Measurements from ENCODE around the gene TMSB4X.

The TMSB4X gene

GRCh38 chrX:12967711-12968465, 7.0 kb upstream of the TMSB4X start:
- H3K9me3 ChIP-seq (ENCODE audit: control insufficient read depth, insufficient read depth, low read depth, low read length) = peaks cover 19% of the 10 kb centered on the region
- H3K4me1 ChIP-seq (ENCODE audit: control insufficient read depth, insufficient read depth, low read length) = peaks cover 23% of the 10 kb centered on the region
- H3K27ac ChIP-seq (ENCODE audit: low read depth, low read length) = no peak overlapping the region
- H3K27me3 ChIP-seq (ENCODE audit: control insufficient read depth, insufficient read depth, low read length) = no peaks in the 10 kb centered on the region; the same call in 1 of the 2 replicates
- no peak overlapping the region for H3K9ac ChIP-seq (ENCODE audit: low read length)
- no peak overlapping the region for H3K4me3 ChIP-seq (ENCODE audit: low read depth, low read length)
- no peaks in the 10 kb centered on the region for H3K36me3 ChIP-seq (ENCODE audit: control insufficient read depth, insufficient read depth, low read length)

DNA sequence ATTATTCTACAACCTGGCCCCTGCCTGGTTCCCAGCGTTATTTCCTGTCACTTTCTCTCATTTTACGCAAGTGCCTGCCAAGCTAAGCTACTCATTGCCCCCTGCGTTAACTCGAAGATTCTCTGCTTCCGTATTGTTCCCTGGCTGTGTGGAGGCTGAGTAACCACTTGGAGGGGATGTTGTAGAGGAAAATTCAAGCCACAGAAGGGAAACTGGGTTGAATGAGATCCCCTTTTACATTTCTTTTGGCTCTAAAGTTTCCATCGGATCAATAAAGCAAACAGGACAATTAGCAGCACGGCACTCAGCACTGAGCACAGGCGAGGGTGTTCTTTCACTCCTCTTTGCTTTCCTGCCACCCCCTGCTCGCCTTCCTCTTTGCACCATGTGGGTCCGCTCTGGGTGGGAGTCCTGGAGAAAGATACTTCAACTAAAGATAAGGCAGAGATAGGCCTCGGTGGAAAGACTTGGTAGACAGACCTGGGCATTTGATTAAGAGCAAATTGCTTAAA, 4.2 kb upstream of the TMSB4X start:
- Histone ChIP-seq H3K27ac (ENCODE audit: low read depth, low read length) (peak overlapping the region; percentile 20; the same call in 1 of the 2 replicates), H3K36me3 (ENCODE audit: control insufficient read depth, insufficient read depth, low read length) (peaks cover 7% of the 10 kb centered on the region), H3K4me1 (ENCODE audit: control insufficient read depth, insufficient read depth, low read length) (peaks cover 37% of the 10 kb centered on the region), H3K9ac (ENCODE audit: low read length) (peak overlapping the region; percentile 44), H3K9me3 (ENCODE audit: control insufficient read depth, insufficient read depth, low read depth, low read length) (peaks cover 14% of the 10 kb centered on the region), H3K27me3 (ENCODE audit: control insufficient read depth, insufficient read depth, low read length) (no peaks in the 10 kb centered on the region; the same call in 1 of the 2 replicates), H3K4me3 (ENCODE audit: low read depth, low read length) (no peak overlapping the region)

GRCh38 chrX:12971282-12972003, 3.5 kb upstream of the TMSB4X start:
- no peaks in the 10 kb centered on the region; the same call in 1 of the 2 replicates for H3K27me3 ChIP-seq (ENCODE audit: control insufficient read depth, insufficient read depth, low read length)
- no peak overlapping the region for H3K4me3 ChIP-seq (ENCODE audit: low read depth, low read length)
- peaks cover 14% of the 10 kb centered on the region for H3K36me3 ChIP-seq (ENCODE audit: control insufficient read depth, insufficient read depth, low read length)
- H3K9me3 ChIP-seq (ENCODE audit: control insufficient read depth, insufficient read depth, low read depth, low read length) = peaks cover 13% of the 10 kb centered on the region
- peak overlapping the region; percentile 44 for H3K9ac ChIP-seq (ENCODE audit: low read length)
- H3K27ac ChIP-seq (ENCODE audit: low read depth, low read length) = peak overlapping the region; percentile 20; the same call in 1 of the 2 replicates
- peaks cover 37% of the 10 kb centered on the region for H3K4me1 ChIP-seq (ENCODE audit: control insufficient read depth, insufficient read depth, low read length)

DNA sequence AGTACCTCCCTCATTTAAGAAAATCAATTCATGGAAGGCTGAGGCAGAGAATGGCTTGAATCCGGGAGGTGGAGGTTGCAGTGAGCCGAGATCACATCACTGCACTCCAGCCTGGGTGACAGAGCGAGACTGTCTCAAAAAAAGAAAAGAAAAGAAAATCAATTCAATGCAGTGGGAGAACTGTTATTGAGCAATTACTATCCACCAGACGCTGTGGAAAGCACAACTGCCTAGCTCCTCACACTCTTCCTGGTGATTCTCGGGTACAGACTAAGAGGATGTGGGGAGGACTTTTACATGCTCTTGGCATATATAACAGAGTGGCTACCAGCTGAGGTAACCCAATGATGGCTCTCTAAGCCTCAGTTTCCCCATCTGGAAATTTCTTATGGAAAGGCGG, 2.7 kb upstream of the TMSB4X start:
- peaks cover 22% of the 10 kb centered on the region for H3K36me3 ChIP-seq (ENCODE audit: control insufficient read depth, insufficient read depth, low read length)
- no peaks in the 10 kb centered on the region; the same call in 1 of the 2 replicates for H3K27me3 ChIP-seq (ENCODE audit: control insufficient read depth, insufficient read depth, low read length)
- H3K4me3 ChIP-seq (ENCODE audit: low read depth, low read length) = no peak overlapping the region
- peaks cover 38% of the 10 kb centered on the region for H3K4me1 ChIP-seq (ENCODE audit: control insufficient read depth, insufficient read depth, low read length)
- no peak overlapping the region for H3K27ac ChIP-seq (ENCODE audit: low read depth, low read length)
- H3K9ac ChIP-seq (ENCODE audit: low read length) = no peak overlapping the region
- peaks cover 7% of the 10 kb centered on the region for H3K9me3 ChIP-seq (ENCODE audit: control insufficient read depth, insufficient read depth, low read depth, low read length)

GRCh38 chrX:12972878-12973560, 1.9 kb upstream of the TMSB4X start:
- peaks cover 26% of the 10 kb centered on the region for H3K36me3 ChIP-seq (ENCODE audit: control insufficient read depth, insufficient read depth, low read length)
- H3K27ac ChIP-seq (ENCODE audit: low read depth, low read length) = no peak overlapping the region
- peak overlapping the region; percentile 100 for H3K9ac ChIP-seq (ENCODE audit: low read length)
- peaks cover 46% of the 10 kb centered on the region for H3K4me1 ChIP-seq (ENCODE audit: control insufficient read depth, insufficient read depth, low read length)
- no peak overlapping the region; the same call in 1 of the 2 replicates for H3K4me3 ChIP-seq (ENCODE audit: low read depth, low read length)
- H3K27me3 ChIP-seq (ENCODE audit: control insufficient read depth, insufficient read depth, low read length) = no peaks in the 10 kb centered on the region; the same call in 1 of the 2 replicates
- peaks cover 4% of the 10 kb centered on the region for H3K9me3 ChIP-seq (ENCODE audit: control insufficient read depth, insufficient read depth, low read depth, low read length)

DNA sequence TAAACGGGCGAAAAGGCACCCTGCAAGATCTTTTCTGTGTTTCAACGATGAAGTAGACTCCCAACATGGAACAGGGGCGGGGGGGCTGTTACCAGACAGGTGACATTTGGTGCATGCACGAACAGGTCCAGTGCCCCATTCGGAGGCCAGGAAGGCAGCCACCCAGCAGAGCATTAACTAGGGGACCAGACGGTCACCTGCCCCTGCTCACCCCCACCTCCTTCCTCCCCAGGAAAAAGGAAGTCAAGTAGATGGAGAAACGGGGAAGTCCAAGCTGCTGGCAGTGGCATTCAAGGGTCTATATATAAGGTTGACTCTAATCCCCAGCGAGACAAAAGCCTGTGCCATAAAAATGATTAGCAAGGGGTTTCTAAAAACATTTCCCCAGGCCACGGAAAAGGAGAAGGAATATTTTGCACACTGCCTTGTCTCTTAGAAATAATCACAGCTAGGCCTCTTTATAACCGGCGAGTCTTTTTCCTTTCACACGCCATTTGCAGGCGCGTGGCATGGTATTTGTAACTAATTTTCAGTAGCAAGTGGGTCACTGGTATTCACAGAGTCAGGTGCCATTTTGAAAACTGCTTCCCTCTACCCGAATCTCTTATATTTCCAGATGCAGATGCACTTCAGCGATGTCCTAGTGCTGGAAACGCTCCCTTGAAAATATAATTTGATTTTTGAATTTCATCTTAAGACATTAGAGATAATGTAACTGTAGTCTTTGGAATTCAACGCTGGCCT, 1.2 kb upstream of the TMSB4X start:
- Histone ChIP-seq H3K4me1 (ENCODE audit: control insufficient read depth, insufficient read depth, low read length) (peaks cover 53% of the 10 kb centered on the region), H3K9ac (ENCODE audit: low read length) (peak overlapping the region; percentile 100), H3K9me3 (ENCODE audit: control insufficient read depth, insufficient read depth, low read depth, low read length) (no peaks in the 10 kb centered on the region; the same call in 1 of the 2 replicates), H3K27ac (ENCODE audit: low read depth, low read length) (peak overlapping the region; percentile 98), H3K27me3 (ENCODE audit: control insufficient read depth, insufficient read depth, low read length) (no peaks in the 10 kb centered on the region), H3K36me3 (ENCODE audit: control insufficient read depth, insufficient read depth, low read length) (peaks cover 26% of the 10 kb centered on the region), H3K4me3 (ENCODE audit: low read depth, low read length) (peak overlapping the region; percentile 96; the same call in 1 of the 2 replicates)

DNA sequence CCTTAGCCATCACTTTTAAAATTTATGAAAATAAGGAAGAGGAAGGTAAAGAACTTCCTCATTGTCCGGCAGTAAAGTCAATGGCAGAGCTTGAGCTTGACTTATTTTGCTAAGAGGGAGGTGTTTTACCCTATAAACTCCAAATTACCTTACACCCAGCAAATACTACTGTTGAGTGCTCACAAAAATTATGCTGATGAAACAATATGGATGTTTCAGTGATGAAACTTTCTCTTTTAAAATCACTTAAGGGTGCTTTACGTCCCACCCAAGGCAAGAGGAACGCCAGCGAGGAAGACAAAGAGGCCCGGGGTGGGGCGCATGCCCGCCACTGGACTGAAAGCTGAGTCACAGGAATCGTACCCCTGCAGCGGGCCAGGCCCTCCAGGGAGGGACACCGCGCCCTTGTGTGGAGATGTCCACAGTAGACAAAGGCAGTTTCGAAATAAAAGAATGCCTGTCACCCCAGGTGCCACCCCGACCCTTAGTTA, 560 bp upstream of the TMSB4X start:
- H3K36me3 ChIP-seq (ENCODE audit: control insufficient read depth, insufficient read depth, low read length) = peaks cover 26% of the 10 kb centered on the region
- peaks cover 60% of the 10 kb centered on the region for H3K4me1 ChIP-seq (ENCODE audit: control insufficient read depth, insufficient read depth, low read length)
- peak overlapping the region; percentile 96 for H3K4me3 ChIP-seq (ENCODE audit: low read depth, low read length)
- H3K9ac ChIP-seq (ENCODE audit: low read length) = peak overlapping the region; percentile 100
- H3K9me3 ChIP-seq (ENCODE audit: control insufficient read depth, insufficient read depth, low read depth, low read length) = no peaks in the 10 kb centered on the region
- no peaks in the 10 kb centered on the region for H3K27me3 ChIP-seq (ENCODE audit: control insufficient read depth, insufficient read depth, low read length)
- H3K27ac ChIP-seq (ENCODE audit: low read depth, low read length) = peak overlapping the region; percentile 98

DNA sequence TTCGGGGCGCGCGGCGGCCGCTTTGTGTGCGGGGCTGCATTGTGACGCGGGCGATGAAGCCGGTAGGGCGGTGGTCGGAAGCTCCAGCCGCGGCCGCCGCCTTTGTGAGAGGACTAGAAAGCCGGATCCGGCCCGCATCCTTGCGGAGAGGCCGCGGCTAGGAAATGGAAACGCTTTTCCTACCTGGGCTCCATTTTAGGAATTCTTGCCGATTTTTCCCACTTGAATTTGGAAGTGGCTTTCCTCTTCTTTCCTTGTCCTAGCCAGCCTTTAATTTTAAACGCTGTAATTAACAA, 708 bp downstream of the TMSB4X start:
- Histone ChIP-seq H3K27ac (ENCODE audit: low read depth, low read length) (peak overlapping the region; percentile 98), H3K4me1 (ENCODE audit: control insufficient read depth, insufficient read depth, low read length) (peaks cover 62% of the 10 kb centered on the region), H3K4me3 (ENCODE audit: low read depth, low read length) (peak overlapping the region; percentile 96)

DNA sequence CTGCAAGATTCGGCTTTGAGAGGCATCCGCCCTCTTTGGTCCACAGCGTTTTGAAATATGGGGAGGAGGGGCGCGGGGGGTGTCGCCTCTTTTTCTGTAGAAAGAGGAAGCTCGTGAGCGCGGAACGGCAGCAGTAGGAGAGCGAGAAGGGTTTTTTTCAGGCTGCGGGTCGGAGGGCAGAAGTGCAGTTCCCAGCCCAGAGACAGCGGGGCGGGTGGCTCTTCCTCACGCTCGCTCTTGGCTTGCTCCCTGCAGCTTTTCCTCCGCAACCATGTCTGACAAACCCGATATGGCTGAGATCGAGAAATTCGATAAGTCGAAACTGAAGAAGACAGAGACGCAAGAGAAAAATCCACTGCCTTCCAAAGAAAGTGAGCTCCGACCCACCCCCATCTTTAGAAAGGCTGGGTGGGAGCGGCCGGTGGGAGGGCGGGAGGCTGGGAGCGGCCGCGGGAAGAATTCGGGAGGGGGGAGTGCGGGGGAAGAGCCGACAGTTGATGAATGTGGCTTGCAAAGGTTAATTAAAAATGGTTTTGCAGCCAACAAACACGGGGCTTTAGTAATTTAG, 1.2 kb downstream of the TMSB4X start:
- Histone ChIP-seq H3K4me3 (ENCODE audit: low read depth, low read length) (peak overlapping the region; percentile 96), H3K9ac (ENCODE audit: low read length) (peak overlapping the region; percentile 100), H3K27ac (ENCODE audit: low read depth, low read length) (peak overlapping the region; percentile 98), H3K36me3 (ENCODE audit: control insufficient read depth, insufficient read depth, low read length) (peaks cover 26% of the 10 kb centered on the region), H3K9me3 (ENCODE audit: control insufficient read depth, insufficient read depth, low read depth, low read length) (no peaks in the 10 kb centered on the region), H3K4me1 (ENCODE audit: control insufficient read depth, insufficient read depth, low read length) (peaks cover 57% of the 10 kb centered on the region), H3K27me3 (ENCODE audit: control insufficient read depth, insufficient read depth, low read length) (no peaks in the 10 kb centered on the region)

More for the DNA sequence above, 708 bp downstream of the TMSB4X start:
- peaks cover 26% of the 10 kb centered on the region for H3K36me3 ChIP-seq (ENCODE audit: control insufficient read depth, insufficient read depth, low read length)
- no peaks in the 10 kb centered on the region for H3K9me3 ChIP-seq (ENCODE audit: control insufficient read depth, insufficient read depth, low read depth, low read length)
- H3K27me3 ChIP-seq (ENCODE audit: control insufficient read depth, insufficient read depth, low read length) = no peaks in the 10 kb centered on the region
- H3K9ac ChIP-seq (ENCODE audit: low read length) = peak overlapping the region; percentile 100
